ENCODE measurements around the gene HCN4.

DNA sequence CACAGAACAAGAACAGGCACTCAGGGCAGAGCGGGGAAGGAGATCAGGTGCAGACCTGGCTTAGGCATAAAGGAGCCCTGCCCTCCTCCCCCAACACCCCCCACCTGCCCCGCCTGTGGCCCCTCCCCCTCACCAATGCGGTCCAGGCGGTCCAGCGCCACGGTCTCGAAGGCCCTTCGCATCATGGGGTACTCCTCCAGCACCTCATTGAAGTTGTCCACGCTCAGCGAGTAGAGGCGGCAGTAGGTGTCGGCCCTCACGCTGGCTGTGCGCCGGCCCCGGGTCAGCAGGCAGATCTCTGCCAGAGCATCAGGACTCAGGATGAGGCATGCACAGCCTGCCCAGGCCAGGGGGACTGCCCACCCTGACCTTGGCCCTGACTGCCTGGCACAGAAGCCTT, 44.8 kb downstream of the HCN4 start:
- TF ChIP-seq, protein P1, sequence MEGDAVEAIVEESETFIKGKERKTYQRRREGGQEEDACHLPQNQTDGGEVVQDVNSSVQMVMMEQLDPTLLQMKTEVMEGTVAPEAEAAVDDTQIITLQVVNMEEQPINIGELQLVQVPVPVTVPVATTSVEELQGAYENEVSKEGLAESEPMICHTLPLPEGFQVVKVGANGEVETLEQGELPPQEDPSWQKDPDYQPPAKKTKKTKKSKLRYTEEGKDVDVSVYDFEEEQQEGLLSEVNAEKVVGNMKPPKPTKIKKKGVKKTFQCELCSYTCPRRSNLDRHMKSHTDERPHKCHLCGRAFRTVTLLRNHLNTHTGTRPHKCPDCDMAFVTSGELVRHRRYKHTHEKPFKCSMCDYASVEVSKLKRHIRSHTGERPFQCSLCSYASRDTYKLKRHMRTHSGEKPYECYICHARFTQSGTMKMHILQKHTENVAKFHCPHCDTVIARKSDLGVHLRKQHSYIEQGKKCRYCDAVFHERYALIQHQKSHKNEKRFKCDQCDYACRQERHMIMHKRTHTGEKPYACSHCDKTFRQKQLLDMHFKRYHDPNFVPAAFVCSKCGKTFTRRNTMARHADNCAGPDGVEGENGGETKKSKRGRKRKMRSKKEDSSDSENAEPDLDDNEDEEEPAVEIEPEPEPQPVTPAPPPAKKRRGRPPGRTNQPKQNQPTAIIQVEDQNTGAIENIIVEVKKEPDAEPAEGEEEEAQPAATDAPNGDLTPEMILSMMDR (conservative IDR thresholded peaks at IDR 0.05 in 1 of 2, IDR thresholded peaks at IDR 0.05 in 1 of 2; ENCODE audit: extremely low read depth in 1 of 2, insufficient read depth in 1 of 2, low read depth in 1 of 2, low read length in 2 of 2) = no peak
- TF ChIP-seq EZH2 (IDR thresholded peaks at IDR 0.05; ENCODE audit: borderline replicate concordance, low read length) = no peak

Measured in mammary epithelial cell (primary cell).